ENCODE data around the gene CCNQ. TPM values are rescaled to one million over a fixed set of nuclear protein-coding genes. Genes with fewer than 3 reads are reported as not detected.

The CCNQ gene
- total RNA-seq, 1 donor from 2014 or later, result 15.2 TPM

DNA sequence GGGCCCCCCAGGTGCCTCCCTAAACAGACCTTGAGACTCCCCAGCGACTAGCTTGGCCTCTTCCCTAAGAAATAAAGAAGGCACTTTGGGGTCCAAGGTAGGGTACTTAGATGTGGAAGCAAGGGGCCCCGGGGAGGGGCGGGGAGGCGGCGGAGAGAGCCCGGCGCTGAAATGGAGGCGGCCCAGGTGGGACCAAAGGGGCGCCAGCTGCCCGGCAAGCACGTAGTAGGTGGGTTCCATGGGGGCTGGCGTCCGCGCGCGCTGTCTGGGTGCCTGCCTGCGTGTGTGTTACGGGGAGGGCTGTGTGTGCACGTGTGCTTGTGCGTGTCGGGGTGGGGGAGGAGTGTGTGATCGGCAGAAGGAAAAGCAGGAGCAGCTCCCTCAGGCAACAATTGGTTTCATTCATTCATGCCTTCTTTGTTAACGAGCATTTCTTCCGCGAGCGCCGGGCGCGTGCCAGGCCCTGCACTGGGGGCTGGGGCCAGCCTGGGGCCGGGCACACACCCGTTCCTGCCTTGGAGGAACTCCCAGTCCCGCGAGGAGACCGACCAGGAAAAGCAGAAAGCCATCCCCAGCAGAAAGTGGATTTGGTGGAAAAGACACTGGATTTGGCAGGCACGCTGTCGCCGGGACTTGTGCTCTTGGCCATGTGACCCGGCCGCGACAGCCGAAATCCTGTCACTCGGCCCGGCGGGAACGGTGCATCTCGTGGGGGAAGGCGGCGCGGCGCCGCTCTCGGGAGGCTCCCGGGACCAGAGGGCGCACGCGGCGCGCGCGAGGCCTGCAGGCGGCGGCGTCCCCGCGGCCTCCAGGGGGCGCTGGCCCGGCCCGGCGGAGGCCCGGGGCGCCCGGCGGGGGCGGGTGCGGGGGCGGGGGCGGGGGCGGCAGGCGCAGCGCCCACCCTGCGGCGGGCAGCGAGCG lies 44.8 kb upstream of the CCNQ start:
- no peaks in the 10 kb centered on the region for H3K9me3 ChIP-seq (ENCODE audit: low read depth)
- DNase-seq (ENCODE audit: low spot score), result peak; percentile 61
- H3K79me2 ChIP-seq (ENCODE audit: low read depth), result no peaks in the 10 kb centered on the region
- Mint-ChIP-seq H3K4me1 (peaks cover 14% of the 10 kb centered on the region), H3K36me3 (no peaks in the 10 kb centered on the region), H3K27me3 (ENCODE audit: insufficient read depth, low read depth) (peaks cover 41% of the 10 kb centered on the region), H3K9me3 (peaks cover 14% of the 10 kb centered on the region), H3K4me3 (peak overlapping the region; percentile 78), H3K27ac (no peak overlapping the region)
- no peaks in the 10 kb centered on the region for H3K36me3 ChIP-seq
- H3F3A ChIP-seq (ENCODE audit: low read depth), result peaks cover 5% of the 10 kb centered on the region
- no peak overlapping the region for H3K9ac ChIP-seq
- TF ChIP-seq EZH2 (IDR thresholded peaks at IDR 0.05), result peak; percentile 94
- peak; percentile 83 for TF ChIP-seq EZH2phosphoT487 (IDR thresholded peaks at IDR 0.05)
- TF ChIP-seq, protein P1, sequence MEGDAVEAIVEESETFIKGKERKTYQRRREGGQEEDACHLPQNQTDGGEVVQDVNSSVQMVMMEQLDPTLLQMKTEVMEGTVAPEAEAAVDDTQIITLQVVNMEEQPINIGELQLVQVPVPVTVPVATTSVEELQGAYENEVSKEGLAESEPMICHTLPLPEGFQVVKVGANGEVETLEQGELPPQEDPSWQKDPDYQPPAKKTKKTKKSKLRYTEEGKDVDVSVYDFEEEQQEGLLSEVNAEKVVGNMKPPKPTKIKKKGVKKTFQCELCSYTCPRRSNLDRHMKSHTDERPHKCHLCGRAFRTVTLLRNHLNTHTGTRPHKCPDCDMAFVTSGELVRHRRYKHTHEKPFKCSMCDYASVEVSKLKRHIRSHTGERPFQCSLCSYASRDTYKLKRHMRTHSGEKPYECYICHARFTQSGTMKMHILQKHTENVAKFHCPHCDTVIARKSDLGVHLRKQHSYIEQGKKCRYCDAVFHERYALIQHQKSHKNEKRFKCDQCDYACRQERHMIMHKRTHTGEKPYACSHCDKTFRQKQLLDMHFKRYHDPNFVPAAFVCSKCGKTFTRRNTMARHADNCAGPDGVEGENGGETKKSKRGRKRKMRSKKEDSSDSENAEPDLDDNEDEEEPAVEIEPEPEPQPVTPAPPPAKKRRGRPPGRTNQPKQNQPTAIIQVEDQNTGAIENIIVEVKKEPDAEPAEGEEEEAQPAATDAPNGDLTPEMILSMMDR (IDR thresholded peaks at IDR 0.05), result peak; percentile 16
- no peak overlapping the region for H2AFZ ChIP-seq (replicated peaks)
- peaks cover 11% of the 10 kb centered on the region for H3K4me1 ChIP-seq
- peak overlapping the region; percentile 36 for H3K4me3 ChIP-seq
- H3K27me3 ChIP-seq, result peaks cover 92% of the 10 kb centered on the region
- H3K4me2 ChIP-seq, result peak overlapping the region; percentile 79
- no peak overlapping the region for H3K27ac ChIP-seq
- peaks cover 6% of the 10 kb centered on the region for H4K20me1 ChIP-seq (ENCODE audit: low read depth)

DNA sequence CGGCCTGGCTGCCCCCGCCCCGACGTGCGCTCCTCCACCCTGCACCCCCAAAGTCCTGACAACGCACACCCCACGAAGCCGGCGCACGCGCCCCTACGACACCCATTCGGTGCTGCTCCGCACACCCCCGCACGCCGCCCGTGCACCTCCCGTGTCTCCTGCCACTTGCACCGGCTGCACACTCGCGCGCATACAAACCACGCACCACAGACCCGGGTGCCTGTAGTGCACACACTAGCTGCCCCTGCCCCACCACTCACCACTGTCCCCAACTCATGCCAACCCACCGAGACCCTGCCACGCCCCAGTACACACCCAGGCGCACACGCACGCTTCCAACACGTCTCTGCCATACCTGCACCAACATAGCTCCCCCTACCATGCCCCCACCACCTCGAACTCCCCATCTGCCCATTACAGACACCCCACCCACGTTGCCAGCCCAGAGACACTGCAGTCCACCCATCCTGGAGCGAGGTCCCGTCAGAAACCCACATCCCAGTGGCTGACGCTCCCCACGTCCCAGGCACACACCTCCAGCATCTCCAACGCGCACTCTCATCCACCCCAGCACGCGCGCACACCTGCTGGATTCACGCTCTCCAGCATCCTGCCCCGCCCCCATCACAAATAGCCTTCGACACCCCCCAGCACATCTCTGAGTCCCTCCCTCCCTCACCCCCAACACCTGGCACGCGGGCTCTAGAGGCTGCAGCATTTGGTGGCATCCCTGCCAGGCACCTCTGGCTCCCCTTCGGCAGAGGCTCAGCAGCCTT lies 43.9 kb upstream of the CCNQ start:
- H3K4me2 ChIP-seq, result peak overlapping the region; percentile 79
- peaks cover 83% of the 10 kb centered on the region for H3K27me3 ChIP-seq
- Mint-ChIP-seq H3K27me3 (ENCODE audit: insufficient read depth, low read depth) (peaks cover 38% of the 10 kb centered on the region), H3K27ac (no peak overlapping the region), H3K36me3 (no peaks in the 10 kb centered on the region), H3K4me1 (peaks cover 14% of the 10 kb centered on the region), H3K9me3 (peaks cover 14% of the 10 kb centered on the region), H3K4me3 (peak overlapping the region; percentile 78)
- H3K27ac ChIP-seq, result no peak overlapping the region
- no peaks in the 10 kb centered on the region for H3K79me2 ChIP-seq (ENCODE audit: low read depth)
- peaks cover 5% of the 10 kb centered on the region for H3F3A ChIP-seq (ENCODE audit: low read depth)
- H3K4me1 ChIP-seq, result peaks cover 11% of the 10 kb centered on the region
- no peaks in the 10 kb centered on the region for H3K9me3 ChIP-seq (ENCODE audit: low read depth)
- no peak overlapping the region for H2AFZ ChIP-seq (replicated peaks)
- H4K20me1 ChIP-seq (ENCODE audit: low read depth), result peaks cover 3% of the 10 kb centered on the region
- TF ChIP-seq, protein P1 (IDR thresholded peaks at IDR 0.05), result no peak
- TF ChIP-seq EZH2 (IDR thresholded peaks at IDR 0.05), result no peak
- no peak for TF ChIP-seq EZH2phosphoT487 (IDR thresholded peaks at IDR 0.05)
- H3K9ac ChIP-seq, result no peak overlapping the region
- H3K4me3 ChIP-seq, result peak overlapping the region; percentile 37
- H3K36me3 ChIP-seq, result no peaks in the 10 kb centered on the region
- DNase-seq (ENCODE audit: low spot score), result no peak

GRCh38 chrX:153642051-153642654 lies 43.2 kb upstream of the CCNQ start:
- Mint-ChIP-seq H3K27ac (no peak overlapping the region), H3K27me3 (ENCODE audit: insufficient read depth, low read depth) (peaks cover 35% of the 10 kb centered on the region), H3K4me1 (peaks cover 14% of the 10 kb centered on the region), H3K4me3 (peak overlapping the region; percentile 59), H3K36me3 (no peaks in the 10 kb centered on the region), H3K9me3 (peaks cover 18% of the 10 kb centered on the region)
- H3K4me2 ChIP-seq, result peak overlapping the region; percentile 79
- peaks cover 11% of the 10 kb centered on the region for H3K4me1 ChIP-seq
- no peaks in the 10 kb centered on the region for H3K79me2 ChIP-seq (ENCODE audit: low read depth)
- no peak overlapping the region for H2AFZ ChIP-seq (replicated peaks)
- H3K9ac ChIP-seq, result no peak overlapping the region
- peaks cover 3% of the 10 kb centered on the region for H4K20me1 ChIP-seq (ENCODE audit: low read depth)
- H3K36me3 ChIP-seq, result no peaks in the 10 kb centered on the region
- DNase-seq (ENCODE audit: low spot score), result peak; percentile 74
- H3K4me3 ChIP-seq, result peak overlapping the region; percentile 37
- peaks cover 76% of the 10 kb centered on the region for H3K27me3 ChIP-seq
- H3F3A ChIP-seq (ENCODE audit: low read depth), result peaks cover 5% of the 10 kb centered on the region
- no peak for TF ChIP-seq EZH2phosphoT487 (IDR thresholded peaks at IDR 0.05)
- no peak overlapping the region for H3K27ac ChIP-seq
- H3K9me3 ChIP-seq (ENCODE audit: low read depth), result no peaks in the 10 kb centered on the region

Measured in neural progenitor cell (in vitro differentiated cells).